SH-SY5Y (cell line): ENCODE results near the gene TRMT61B.

Experiments used
- GATA2 ChIP-seq: IDR thresholded peaks from 2 replicates; pipeline ENCODE4 v1.6.1; 2011; ENCODE audit warnings: mild to moderate bottlenecking, low read depth, low read length
- GATA3 ChIP-seq: IDR thresholded peaks from 2 replicates; pipeline ENCODE4 v1.6.1; 2011; ENCODE audit warnings: low read depth, mild to moderate bottlenecking, low read length, moderate library complexity

The TRMT61B gene

DNA sequence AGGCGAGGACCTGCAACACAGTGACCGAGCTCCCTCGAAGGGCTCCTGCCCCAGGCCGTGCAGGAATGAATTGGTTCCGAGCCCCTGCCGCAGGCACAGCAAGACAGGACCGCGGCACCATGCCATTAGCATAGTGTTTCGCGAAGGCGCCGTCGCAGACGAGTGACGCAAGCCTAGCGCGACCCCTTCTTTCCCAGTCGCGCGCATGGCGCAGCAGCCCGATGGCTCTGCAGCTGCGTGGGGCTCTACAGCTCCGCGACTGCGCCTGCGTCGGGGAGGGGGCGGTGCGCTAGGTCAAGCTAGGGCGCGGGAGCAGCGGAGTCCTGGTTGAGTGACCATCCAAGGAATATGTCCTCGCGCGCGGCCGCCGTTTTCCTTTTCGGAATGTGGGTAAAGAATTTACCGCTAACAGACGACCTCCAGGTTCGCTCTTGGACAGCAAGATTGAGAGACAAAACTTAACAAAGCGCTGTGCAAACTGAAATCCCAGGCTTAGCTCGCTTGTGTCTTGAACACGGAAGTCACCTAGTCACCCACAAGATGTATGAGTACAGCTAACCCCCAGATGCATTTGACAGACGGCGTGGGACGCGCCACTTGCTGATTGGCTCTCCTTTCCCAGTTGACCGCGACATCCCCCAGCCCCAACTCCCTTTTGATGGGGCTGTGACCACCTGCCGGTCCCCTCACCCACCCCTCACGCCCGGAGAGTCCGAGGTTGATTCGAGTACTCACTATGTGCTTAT, at the start of gene TRMT61B:
Gene TRMT61B (minus strand): TSS at position 164 of the 746 bp plus-strand sequence. CDS start 32 bp downstream, at position 132.
- no peak for TF ChIP-seq GATA3

DNA sequence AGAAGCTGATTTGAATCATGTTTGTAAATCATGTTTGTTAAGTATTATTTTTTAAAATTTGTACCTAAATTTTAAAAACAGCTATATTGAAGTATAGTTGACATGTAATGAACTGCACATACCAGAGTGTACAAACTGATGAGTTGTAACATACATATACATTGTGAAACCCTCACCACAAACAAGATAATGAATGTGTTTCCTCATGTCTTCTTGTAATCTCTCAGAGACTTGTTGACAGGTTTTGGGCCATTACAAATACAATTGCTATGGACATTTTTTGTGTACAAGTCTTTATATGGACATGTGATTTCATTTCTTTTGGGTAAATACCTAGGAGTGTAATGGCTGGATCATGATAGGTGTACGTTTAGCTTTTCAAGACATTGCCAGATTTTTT, 45.8 kb upstream of the TRMT61B start:
- no peak for TF ChIP-seq GATA3
- TF ChIP-seq GATA2, result no peak

DNA sequence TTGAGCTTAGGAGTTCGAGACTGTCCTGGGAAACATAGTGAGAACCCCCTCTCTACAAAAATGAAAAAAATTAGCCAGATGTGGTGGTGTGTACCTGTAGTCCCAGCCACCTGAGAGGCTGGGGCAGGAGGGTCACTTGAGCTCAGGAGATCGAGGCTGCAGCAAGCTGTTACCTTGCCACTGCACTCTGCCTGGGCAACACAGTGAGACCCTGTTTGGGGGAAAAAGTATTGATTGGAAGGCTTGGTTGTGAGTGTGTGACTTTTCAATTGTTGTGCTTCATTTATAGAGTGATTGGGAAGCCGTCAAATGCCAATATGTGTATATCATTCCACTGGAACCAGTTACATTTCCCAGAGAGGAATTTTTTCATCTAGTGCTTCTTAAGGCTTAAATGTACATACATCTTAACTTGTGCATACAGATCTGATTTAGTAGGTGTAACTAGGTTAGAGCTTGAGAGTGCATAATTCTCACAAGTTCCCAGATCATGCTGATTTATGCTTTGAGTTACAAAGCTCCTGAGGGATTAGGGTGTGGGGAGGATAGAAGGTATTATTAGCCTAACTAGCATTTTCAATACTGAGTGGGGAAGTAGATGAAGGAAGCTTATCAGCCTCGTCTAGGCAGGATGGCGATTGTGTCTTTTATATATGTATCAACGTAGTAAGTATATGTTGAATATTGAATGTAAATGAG, 39.7 kb upstream of the TRMT61B start:
- TF ChIP-seq GATA2, result no peak
- TF ChIP-seq GATA3, result no peak

DNA sequence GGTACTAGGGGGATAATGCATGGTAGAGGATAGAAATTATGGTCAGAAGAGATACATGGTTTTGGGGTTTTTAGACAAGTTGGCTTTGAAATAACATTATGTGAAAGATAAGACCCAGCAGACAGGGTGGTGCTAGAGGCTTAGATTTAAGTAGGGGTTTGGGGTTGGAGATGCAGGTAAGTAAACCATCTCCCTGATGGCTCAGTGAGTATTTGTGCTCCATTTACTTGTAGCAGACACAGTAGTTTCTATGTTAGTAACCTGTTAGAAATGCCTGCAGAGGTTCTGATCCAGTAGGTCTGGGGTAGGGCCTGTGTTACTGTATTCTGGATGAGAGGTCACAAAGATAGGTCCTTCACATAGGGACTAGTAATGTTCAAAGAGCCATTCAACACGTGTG, 38.1 kb upstream of the TRMT61B start:
- TF ChIP-seq GATA3 (no peak), GATA2 (no peak)

DNA sequence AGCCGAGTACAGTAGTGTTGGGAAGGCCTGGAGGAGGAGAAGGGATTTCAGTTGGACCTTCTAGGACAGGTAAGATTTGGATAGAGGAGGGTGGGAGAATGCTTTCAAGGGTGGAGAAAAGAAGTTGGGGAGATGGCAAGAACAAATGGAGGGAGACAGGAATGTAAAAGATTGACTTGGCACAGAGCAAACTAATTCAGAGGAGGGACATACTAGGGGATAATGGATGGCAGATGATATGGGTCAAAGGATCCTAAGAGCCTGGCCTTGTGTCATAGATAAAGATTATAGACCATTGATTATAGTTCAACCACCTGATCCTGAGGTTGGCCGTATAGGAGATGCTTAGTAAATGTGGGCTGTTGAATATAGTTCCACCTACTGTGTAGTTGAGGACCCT, 36.7 kb upstream of the TRMT61B start:
- no peak for TF ChIP-seq GATA2
- TF ChIP-seq GATA3, result no peak

DNA sequence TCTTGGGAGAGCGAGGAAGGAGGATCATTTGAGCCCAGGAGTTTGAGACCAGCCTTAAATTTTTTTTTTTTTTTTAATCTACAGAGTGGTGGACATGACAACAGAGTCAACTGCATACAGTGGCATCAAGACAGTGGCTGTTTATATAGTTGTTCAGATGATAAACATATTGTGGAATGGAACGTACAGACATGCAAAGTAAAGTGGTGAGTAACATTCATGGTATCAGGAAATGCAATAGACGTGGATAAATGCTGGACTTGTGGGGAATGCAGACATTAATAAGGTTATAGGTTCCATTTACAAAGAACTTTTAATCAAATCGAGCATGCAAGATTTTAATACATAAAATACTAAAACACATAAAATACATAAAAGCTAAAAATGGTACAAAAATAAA, 36.3 kb upstream of the TRMT61B start:
- TF ChIP-seq GATA2, result no peak
- TF ChIP-seq GATA3, result no peak

DNA sequence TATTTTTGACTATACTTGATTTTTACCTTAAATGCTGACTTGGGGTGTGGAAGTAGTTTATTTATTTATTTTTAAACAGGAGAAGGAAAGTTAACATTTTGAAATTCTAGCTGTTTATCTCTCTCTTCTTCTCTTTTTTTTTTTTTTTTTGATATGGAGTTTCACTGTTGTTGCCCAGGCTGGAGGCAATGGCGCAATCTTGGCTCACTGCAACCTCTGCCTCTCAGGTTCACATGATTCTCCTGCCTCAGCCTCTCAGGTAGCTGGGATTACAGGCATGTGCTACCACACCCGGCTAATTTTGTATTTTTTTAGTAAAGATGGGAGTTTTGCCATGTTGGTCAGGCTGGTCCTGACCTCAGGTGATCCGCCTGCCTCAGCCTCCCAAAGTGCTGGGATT, 35.4 kb upstream of the TRMT61B start:
- no peak for TF ChIP-seq GATA2
- no peak for TF ChIP-seq GATA3

DNA sequence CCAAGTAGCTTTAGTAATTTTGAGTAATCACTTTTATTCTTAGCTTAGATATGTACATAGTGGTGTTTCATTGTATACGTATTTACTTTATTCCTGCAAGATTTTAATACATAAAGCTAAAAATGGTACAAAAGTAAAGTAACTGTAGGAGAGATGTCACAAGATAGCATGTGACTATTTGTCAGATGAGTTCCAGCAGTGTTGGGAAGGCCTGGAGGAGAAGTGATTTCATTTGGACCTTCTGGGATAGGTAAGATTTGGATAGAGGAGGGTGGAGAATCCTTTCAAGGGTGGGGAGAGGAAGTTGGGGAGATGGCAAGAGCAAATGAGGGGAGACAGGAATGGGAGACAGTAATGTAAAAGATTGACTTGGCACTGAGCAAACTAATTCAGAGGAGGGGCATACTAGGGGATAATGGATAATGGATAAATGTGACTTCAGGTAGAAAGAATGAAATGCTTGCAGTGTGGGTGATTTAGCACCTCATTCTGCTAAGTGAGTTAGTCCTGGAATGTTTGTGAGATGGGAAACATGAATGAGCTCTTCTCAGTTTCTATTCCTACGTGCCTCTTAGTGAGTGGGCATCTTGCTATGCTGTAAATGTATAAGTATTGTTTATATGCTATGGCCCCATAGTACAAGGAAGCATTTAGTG, 34.8 kb upstream of the TRMT61B start:
- TF ChIP-seq GATA3 (no peak), GATA2 (no peak)

DNA sequence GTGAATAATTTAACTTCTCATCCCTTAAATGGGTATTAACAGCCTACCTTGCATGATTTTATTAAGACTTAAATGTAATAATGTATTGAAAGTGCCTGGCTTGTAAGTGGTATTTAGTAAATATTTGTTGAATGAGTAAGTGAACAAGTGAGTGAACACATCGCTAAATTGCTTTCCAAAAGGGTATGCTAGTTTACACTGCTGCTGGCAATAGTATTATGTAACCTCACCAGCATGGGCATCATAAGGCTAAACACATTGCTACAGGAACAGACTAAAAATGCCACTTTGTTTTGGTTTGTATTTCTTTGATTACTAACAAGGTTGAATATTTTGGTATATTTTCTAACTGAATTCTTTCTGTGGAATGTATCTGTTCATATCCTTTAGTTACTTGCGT, 34.2 kb upstream of the TRMT61B start:
- TF ChIP-seq GATA2, result no peak
- no peak for TF ChIP-seq GATA3

DNA sequence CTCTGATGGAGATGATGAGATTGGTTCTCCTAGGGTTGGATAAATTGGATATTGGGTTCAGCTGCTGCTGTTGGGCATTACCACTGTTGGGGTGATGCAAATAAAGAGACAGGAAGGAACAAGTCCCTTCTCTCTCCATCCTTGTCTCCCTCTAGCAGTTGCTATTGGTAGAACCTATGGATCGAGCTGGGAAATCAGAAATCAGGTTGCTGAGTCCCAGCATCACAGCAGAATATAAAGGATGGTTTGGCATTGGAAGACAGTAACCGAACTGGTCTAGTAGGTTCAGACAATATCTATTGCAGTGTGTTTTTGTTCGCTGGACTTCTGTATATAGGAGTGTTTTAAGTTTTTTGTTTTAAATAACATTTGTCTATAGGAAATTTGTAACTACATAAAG, 32.5 kb upstream of the TRMT61B start:
- TF ChIP-seq GATA2 (no peak), GATA3 (no peak)

DNA sequence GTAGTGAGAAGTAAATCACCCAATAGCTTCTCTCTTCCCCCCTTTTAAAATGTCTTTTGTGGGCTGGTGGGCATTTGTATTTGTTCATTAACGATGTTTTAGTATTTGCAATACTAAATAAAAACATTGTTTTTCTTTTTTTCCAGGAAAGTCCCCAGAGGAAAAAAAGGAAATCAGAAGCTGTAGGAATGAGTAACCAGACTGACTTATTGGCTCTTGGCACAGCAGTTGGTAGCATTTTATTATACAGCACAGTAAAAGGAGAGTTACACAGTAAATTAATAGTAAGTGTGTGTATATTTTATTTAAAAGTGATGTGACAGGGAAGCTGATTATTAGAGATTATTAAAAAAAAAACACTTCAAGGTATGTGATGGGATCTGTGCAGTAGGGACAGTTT, 31.7 kb upstream of the TRMT61B start:
- TF ChIP-seq GATA2 (no peak), GATA3 (no peak)

DNA sequence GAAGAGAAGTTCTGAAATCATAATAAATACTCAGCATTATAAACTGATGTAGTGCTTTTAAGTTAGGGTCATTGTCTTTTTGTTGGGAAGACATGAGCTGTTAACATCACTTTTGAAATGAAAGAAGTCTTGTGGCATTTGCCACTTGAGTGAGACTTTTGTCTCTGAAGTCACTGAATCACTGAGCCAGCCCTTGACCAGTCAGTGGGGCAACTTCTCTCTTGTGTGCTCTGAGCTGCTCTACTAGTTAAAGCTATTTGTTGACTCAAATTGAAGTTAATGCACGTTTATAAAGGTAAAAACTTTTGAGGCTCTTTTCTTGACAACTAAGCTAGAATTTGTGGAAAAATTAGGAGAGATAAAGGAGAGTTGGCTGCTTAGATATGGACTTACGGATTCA, 31.1 kb upstream of the TRMT61B start:
- TF ChIP-seq GATA3 (no peak), GATA2 (no peak)

DNA sequence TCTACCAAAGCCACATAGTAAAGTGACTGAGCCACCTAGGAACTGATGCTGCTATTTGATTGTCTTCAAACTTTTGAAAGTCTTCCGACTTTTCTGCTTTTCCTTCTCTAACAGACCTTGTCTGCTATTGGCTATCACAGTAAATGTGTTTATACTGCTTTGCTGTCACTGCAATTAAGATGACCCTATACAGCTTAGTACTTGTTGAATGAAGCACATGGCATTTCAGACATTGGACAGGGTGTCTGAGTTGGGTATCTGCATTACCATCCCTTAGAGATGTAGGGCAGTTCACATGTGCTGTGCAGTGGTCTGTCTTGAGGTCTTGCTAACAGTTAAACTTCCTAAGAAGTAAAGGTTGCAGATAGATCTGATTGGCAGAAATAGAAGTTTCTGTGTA, 27.9 kb upstream of the TRMT61B start:
- TF ChIP-seq GATA2 (no peak), GATA3 (no peak)

DNA sequence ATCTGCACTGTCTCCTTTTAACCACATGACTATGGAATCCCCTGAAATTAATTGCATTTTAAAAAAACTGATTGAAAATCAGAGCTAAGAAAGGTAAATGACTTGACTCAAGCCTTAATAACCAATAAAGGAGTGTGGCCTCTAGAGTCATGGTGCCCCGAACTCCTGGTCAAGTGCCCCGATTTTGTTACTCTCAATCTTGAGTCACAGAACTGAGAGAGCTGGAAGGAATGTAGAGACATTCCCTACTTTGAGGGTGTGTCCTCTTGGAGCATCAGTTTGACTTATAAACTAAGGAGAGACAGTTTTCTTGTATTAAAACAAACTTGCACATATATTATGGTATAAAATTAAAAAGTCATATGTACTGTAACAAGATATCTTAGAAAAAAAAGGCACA, 26.8 kb upstream of the TRMT61B start:
- TF ChIP-seq GATA2 (no peak), GATA3 (no peak)
